BE2C (cell line): ENCODE measurements around the gene MYPOP.
"Not testable (repeated sequence)": the region's sequence is repeated elsewhere in the genome, so short reads cannot be mapped to it uniquely, and the experiment has no call there.

Experiments
- DNase-seq: peaks from one replicate; pipeline ENCODE4 v3.0.0-alpha.2; 2020
- H3K27me3 ChIP-seq: fragments of 250-450 bp; sonication (Bioruptor Pico); 2 replicates; pipeline ENCODE4 v1.5.1; 2020; ENCODE audit warnings: mild to moderate bottlenecking
- H3K36me3 ChIP-seq: fragments of 250-450 bp; sonication (Bioruptor Pico); 2 replicates; pipeline ENCODE4 v1.5.1; 2020; ENCODE audit warnings: mild to moderate bottlenecking
- H3K4me1 ChIP-seq: fragments of 250-450 bp; sonication (Bioruptor Pico); 2 replicates; pipeline ENCODE4 v1.5.1; 2020
- H3K4me3 ChIP-seq: 2 replicates; pipeline ENCODE4 v1.5.1; 2011; ENCODE audit warnings: low read depth, low read length
- H3K9me3 ChIP-seq: fragments of 250-450 bp; sonication (Bioruptor Pico); 2 replicates; pipeline ENCODE4 v1.5.1; 2020
- CTCF ChIP-seq: IDR thresholded peaks from 2 replicates; pipeline ENCODE4 v1.5.1; 2012; ENCODE audit warnings: mild to moderate bottlenecking, low read depth, low read length

The MYPOP gene

GRCh38 chr19:45900738-45901431 is 1.5 kb downstream of the MYPOP start:
- H3K36me3 ChIP-seq: peaks cover 17% of the 10 kb centered on the region
- no peaks in the 10 kb centered on the region for H3K27me3 ChIP-seq
- no peak for DNase-seq
- H3K4me1 ChIP-seq: no peaks in the 10 kb centered on the region
- peak overlapping the region; percentile 39 for H3K4me3 ChIP-seq
- no peak for TF ChIP-seq CTCF
- H3K9me3 ChIP-seq: no peaks in the 10 kb centered on the region

- no peak for TF ChIP-seq CTCF
- Histone ChIP-seq H3K4me3 (no peak overlapping the region), H3K36me3 (peaks cover 17% of the 10 kb centered on the region), H3K27me3 (no peaks in the 10 kb centered on the region), H3K9me3 (no peaks in the 10 kb centered on the region), H3K4me1 (no peaks in the 10 kb centered on the region)
- no peak for DNase-seq
These were observed 2.4 kb downstream of the MYPOP start for GRCh38 chr19:45899919-45900589.

GRCh38 chr19:45899253-45899652 is 3.2 kb downstream of the MYPOP start:
- Histone ChIP-seq H3K27me3 (no peaks in the 10 kb centered on the region), H3K4me3 (no peak overlapping the region), H3K9me3 (no peaks in the 10 kb centered on the region), H3K36me3 (peaks cover 17% of the 10 kb centered on the region), H3K4me1 (no peaks in the 10 kb centered on the region)
- no peak for TF ChIP-seq CTCF
- no peak for DNase-seq

GRCh38 chr19:45897261-45897812 is 5.1 kb downstream of the MYPOP start:
- no peak for DNase-seq
- no peak for TF ChIP-seq CTCF
- peaks cover 17% of the 10 kb centered on the region for H3K36me3 ChIP-seq
- no peaks in the 10 kb centered on the region for H3K27me3 ChIP-seq
- no peak overlapping the region for H3K4me3 ChIP-seq
- no peaks in the 10 kb centered on the region for H3K4me1 ChIP-seq
- no peaks in the 10 kb centered on the region for H3K9me3 ChIP-seq

GRCh38 chr19:45895983-45896599 is 6.3 kb downstream of the MYPOP start:
- H3K36me3 ChIP-seq: peaks cover 17% of the 10 kb centered on the region
- DNase-seq, H3K4me1 ChIP-seq, H3K4me3 ChIP-seq, H3K27me3 ChIP-seq, H3K9me3 ChIP-seq: not testable (repeated sequence)

- H3K36me3 ChIP-seq: peaks cover 17% of the 10 kb centered on the region
These were observed 6.9 kb downstream of the MYPOP start for GRCh38 chr19:45895519-45895972.

More at GRCh38 chr19:45895519-45895972, 6.9 kb downstream of the MYPOP start:
- Histone ChIP-seq H3K4me1 (no peaks in the 10 kb centered on the region), H3K9me3 (no peaks in the 10 kb centered on the region), H3K4me3 (no peak overlapping the region), H3K27me3 (no peaks in the 10 kb centered on the region)
- TF ChIP-seq CTCF: no peak
- DNase-seq: no peak
